Activated CD4-positive, alpha-beta T cell treated with anti-CD3 and anti-CD28 coated beads, Interleukin-2, amount 50 U/mL, for 48 hours (primary cell): ENCODE data around the gene PLSCR3.

ENCODE experiments used
- DNase-seq, 2 experiments: peaks; one replicate each; pipeline ENCODE4 v3.0.0-alpha.2; 2020

The PLSCR3 gene

DNA sequence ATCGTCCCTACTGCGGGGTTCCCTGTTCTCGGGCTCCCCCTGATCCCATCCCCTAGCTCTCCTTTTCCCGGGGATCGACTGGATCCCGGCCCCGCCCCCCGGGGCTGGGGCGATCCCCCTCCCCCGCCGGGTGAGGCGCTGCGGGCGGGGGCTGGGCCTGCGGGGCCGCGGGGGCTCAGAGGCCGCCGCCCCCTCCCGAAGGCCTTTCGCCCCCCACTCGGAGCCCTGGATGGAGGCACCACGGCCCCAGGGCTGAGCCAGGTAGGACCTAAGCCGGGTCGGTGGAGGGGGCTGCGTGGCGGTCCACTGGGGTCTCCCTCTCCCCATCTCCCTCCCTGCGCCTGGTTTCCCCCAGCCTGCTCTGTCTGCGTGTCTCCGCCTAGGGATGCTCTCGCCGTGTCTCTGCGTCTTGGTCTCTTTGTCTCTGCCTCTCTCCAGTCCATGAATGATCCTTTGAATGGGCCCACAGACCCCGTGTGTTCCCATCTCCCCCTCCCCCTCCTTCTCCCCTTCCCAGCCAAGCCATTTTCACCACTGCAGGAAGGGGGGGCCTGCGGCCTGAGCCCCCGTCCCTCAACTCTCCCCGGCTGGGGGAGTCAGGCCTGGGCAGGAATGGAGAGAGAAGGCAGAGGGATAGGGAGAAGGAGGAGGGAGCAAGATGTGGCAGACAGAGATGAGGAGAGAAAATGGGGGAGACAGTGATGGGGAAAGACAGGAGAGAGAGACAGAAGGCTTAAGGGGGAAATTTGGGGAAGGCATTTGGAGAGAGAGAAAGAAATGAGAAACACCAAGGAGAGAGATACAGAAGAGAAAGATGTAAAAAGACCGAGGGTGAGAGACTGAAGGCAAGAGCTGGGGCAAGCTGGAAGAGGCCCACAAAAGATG is 11.3 kb upstream of the PLSCR3 start:
- no peak for DNase-seq

DNA sequence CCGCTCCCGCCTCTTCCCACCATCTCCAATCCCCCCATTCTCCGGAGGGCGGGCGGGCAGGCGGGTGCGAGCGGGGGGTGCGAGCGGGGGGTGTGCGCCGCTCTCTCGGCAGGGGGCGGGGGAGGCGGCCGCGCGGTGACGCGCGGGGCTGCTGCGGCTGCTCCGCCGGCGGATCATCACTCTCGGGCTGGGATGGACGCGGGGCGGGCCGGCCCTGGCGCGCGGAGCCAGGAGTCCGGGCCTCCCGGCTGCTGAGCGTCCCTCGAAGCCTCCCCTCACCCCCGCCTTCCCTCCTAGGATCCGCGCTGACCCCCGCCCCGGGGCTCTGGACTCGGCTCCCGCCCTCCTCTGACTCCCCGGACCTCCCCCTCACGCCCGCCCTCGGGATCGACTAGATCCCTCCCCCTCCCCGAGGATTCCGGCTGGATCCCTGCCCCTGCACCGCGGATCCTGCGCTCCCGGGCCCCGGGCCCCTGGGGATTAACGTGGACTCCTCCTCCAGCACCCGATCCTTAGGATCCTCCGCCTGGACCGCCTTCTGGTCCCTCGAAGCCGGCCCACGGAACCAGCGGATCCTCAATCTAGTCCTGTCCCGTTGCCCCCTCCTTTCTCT is 10.5 kb upstream of the PLSCR3 start:
- DNase-seq = no peak

GRCh38 chr17:7403977-7404736 is 9.8 kb upstream of the PLSCR3 start, which contains the start of gene TMEM256:
TMEM256 (minus strand) TSS chr17:7404097; CDS start chr17:7404084, 13 bp downstream.
- DNase-seq = peak; percentile 96

DNA sequence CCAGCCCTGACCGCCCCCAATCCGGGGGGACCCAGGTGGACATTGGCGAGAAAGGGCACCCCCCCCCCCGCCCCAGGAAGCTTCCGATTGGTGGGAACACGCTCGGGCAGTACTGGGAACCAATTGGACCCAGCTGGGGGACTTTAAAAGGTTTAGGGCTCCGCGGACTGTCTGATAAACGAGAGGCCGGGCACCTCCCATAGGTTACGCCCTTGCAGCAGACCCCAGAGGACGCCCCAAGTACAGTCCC is 9.3 kb upstream of the PLSCR3 start:
- DNase-seq = no peak

DNA sequence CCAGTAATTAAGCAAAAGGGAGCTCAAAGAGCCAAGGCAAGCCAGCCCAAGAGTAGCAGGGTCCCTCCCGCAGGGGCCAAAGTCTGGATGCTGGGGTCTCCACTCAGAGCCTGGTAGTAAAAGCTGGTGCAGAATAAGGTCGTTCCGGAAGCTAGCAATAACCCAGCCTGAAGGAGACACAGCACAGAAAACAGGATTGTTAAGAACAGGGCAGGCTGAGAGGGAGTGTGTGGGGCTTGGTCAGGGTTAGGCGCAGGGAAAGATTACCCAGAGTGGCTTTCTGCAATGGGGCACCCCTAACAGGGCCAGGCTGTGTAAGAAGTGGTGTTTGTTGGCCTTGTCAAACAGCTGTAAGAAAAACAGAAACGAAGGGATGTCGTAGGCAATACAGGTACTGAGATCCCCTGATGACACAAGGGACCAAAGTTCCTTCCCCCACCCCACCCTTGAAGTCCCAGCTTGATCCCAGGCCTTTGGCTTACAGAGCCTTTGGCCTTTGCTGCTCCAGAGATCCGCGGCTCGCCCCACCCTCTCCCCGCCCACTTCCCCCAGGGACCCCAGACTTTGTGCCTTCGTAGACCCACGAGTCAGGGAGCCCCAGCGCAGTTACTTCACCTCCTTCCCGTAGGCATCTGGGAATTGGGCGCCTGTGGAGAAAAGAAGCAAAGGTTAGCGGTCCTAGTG is 8.9 kb upstream of the PLSCR3 start:
- DNase-seq = peak; percentile 29 to 38

- DNase-seq = no peak
These were observed 4.3 kb upstream of the PLSCR3 start for GRCh38 chr17:7398612-7399011.

DNA sequence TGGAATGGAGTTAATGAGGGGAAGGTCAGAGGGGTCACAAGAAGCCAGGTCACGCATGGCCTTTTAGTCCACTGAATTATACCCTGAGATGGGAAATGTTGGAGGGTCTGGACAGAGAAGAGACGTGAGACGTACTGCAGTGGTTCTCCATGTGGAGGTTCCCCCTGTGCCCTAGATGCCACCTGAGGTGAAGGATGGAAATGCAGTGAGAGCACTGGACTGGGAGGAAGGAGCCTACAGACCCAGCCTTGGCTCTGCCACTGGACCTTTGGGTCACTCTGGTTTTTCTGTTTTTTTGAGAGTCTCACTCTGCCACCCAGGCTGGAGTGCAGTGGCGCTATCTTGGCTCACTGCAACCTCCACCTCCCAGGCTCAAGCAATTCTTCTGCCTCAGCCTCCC is 1.8 kb upstream of the PLSCR3 start:
- DNase-seq = no peak

DNA sequence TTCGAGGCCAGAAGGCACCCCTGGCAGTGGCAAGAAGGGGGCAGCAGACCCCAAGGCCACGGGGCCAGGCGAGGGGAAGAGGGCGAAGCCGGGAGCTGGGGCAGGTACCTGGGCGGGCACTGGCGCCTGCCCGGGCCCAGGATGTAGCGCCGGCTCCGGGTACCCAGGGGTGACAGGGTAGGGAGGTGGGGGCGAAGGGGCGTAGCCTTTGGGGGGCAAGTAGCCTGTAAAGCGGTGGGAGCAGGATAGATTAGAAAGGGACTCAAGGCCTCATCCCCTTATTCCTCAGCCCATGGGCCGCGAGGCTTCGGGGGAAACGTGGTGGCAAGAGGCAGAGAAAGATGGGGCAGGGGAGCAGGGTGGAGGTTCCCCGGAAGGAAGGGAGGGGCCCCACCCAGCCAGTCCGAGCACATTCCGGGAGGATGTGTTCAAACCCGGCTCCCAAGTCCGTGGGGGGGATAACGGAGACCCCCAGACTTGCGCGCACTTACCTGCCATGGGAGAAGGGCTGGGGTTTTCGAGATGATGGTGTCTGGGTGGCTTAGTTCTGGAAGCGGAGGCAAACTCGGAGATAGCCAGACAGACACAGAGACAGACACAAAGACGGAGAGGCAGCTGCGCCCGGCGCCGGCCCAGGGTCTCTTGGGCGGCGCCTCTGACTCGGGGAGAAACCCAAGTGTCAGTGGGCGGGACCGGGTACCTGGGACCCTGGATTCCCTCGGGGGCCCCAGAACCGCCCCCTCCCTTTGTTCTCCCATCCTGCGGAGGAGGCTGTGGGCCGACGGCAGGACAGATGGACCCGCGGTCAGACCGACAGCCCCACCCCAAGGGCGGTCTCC is 493 bp downstream of the PLSCR3 start:
- peak; percentile 61 to 67 for DNase-seq

DNA sequence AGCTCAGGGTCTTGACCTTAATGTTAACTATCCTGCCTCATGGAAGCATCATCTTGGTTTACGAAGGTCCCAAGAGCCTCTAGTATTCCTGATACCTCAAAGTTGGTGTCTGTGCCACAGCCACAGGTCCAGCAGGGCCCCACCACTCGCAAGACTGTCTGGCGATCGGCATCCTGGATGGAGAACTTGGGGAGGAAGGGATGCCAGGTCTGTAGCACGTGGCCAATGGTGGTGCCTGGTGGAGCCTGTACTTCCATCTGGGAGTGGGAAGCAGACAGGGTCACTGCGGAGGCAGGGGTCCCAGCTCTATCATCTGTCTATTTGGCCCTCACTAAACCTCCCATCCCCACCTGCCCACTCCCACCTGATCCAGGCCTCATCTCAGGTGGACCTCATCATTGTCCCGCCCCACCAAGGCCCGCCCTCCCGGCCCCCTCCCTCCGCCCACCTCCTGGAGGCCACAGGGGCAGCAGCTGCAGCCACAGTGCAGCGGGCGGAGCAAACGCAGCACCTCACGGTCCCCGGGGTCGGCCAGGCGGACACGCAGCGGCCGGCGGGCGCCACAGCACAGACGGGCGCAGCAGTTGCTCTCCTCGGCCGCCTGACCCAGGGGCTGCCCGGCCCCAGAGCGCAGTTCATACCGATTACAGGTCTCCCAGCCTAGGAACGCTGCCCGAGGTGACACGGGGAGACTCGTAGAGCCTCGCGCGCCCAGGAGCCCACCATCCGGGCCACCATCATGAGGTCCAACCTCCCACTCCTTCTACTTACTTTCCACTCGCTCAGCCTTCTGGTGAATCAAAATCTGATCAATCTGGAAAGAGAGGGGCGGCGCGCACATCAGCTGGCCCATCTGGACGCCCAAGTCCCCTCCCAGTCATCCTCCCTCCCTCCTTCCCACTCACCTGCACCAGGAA is 1.4 kb downstream of the PLSCR3 start:
- no peak for DNase-seq

DNA sequence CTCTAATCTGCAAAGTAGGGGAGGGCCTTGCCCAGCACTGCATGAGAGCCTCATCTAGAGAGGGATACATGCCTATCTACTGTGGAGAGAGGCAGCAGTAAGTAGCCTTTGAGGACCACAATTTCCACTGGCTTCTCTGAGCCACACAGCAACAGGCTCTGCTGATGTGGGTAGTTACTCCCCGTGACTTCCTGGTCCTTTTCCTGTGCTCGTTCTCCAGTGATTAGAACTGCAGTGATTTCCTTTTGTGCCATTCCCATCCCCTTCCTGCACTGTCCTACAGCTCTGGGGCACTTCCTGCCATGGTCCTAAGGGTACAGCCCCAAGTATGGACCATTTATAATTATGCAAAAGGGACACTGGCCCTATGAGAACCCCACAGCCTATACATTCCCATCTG is 3.0 kb downstream of the PLSCR3 start:
- DNase-seq = no peak

DNA sequence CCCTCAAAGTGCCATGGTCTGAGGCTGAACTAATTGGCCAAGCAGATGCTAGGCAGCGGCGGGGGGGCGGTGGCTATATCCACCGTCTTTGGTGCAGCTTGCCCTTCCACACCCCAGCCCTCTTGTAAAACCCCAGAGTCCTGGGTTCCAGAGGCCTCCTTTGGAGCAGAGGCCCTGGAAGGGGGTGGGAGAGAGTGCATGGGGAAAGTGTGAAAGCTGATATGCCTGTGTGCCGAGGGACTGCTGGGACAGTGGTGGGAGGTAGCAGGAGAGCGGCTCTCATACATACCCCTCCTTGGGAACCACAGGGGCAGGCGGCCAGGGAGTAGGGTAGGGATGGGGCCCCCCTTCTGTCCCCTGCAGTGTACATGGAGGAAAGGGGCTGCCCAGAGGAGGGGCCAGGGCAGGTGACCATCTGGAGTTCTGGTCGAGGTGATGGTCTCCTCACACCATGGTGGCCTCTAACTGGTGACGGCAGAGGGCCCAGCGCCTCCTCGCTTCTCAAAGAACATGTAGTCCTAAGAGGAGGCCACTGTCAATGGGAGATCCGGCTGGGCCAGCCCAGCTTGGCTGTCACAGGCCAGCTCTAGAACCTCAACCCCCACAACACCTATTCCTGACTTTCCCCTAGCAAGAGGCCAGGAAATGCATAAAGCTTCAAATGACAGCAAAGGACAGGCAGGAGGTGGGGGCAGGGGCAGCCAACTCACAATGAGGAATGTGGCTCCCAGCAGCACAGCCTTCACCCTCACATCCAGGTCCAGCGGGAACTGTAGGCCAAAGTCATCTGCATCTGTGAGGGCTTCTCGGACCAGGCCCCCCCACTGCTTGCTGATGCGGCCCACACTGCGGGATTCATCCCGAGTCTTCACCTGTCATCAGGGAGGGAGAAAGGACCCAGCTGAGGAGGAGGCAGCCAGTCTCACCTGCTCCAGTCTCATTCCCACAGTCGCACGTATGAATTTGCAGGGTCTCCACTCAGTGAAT is 4.1 kb downstream of the PLSCR3 start:
- no peak for DNase-seq

GRCh38 chr17:7388856-7389255 is 5.5 kb downstream of the PLSCR3 start:
- no peak for DNase-seq

DNA sequence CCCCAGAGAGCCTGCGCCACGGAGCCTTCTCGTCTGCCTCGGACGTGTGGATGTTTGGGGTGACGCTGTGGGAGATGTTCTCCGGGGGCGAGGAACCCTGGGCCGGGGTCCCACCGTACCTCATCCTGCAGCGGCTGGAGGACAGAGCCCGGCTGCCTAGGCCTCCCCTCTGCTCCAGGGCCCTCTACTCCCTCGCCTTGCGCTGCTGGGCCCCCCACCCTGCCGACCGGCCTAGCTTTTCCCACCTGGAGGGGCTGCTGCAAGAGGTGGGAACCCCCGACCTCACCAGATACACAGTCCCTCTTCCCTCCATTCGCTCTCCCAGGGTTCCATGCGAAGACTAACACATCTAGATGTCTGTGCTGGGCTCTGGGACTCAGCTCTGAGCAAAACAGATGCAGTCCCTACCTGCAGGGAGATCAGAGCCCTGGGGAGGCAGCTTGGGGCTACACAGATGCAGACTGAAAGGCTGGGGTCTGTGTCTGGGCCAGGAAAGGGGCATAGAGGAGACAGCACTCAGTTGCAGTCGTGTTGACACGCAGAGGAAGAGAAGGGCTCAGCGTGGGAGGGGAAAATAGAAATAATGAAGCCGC is 9.7 kb downstream of the PLSCR3 start:
- DNase-seq = no peak

DNA sequence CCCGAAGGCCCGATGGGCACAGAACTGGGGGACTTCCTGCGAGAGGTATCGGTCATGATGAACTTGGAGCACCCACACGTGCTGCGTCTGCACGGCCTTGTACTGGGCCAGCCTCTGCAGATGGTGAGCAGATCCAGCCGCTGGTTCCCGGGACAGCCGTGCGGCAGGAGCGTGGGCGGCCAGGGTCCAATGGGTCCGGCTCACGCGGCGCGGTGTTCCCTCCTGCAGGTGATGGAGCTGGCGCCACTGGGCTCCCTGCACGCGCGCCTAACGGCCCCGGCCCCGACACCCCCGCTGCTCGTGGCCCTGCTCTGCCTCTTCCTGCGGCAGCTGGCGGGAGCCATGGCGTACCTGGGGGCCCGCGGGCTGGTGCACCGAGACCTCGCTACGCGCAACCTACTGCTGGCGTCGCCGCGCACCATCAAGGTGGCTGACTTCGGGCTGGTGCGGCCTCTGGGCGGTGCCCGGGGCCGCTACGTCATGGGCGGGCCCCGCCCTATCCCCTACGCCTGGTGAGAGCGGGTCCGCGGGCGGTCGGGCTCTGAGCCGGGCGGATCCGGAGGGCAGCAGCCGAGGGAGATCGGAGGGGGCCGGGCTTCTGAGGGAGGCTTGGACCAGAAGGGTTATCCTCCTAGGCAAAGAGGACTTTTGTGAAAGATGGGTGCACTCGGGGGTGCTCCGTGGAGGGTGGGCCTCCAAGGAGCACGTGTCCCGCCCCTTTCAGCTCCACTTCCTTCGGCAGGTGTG is 10.4 kb downstream of the PLSCR3 start:
- DNase-seq = peak; percentile 78 to 83

- DNase-seq = peak in 1 of 2 experiments; percentile 19
These were observed 11.0 kb downstream of the PLSCR3 start for GRCh38 chr17:7383371-7383741.

GRCh38 chr17:7382901-7383300 is 11.4 kb downstream of the PLSCR3 start:
- DNase-seq = no peak

DNA sequence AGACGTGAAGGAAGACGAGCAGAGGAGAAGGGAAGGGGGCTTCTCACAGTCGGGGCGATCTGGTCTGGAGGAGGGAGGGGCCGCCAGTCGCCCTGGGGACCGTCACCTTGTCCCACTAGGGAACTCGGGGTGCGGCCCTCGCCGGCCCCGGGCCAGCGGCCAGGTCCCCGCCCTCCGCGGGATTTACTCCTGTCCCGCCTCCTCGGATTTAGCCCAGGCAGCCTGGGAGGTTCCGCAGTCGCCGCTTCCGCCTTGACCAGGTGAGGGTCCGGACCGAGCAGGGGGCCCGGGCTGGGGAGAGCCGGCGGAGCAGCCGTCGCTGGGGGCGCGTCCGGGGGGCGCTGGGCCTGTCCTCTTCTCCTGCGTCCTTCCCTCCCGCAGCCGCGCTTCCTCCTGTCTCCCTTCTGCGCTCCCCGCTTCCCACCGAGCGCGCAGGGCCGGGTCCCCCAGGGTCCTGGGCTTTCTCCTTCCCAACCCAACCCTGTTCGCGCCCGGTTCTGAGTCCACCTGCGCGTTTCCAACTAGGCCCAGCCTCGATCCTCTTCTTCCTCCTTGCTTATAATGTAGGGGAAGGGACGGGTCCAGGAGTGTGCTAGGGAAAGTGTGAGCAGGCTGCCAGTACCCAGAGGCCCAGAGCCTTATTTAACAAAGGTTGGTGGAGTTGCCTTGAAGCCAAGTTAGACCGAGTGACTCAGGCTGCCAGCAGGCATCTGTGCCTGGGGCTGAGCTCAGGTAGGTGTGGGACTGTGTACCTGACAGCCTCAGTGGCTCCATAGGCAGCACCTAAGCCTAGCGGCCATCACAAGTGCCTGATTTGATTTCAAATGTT is 13.3 kb downstream of the PLSCR3 start, which contains the start of gene TNK1:
TNK1 (plus strand) TSS at position 235 of the 829 bp plus-strand sequence. CDS start 1,838 bp downstream, outside the sequence.
- no peak for DNase-seq

GRCh38 chr17:7380321-7380720 is 14.0 kb downstream of the PLSCR3 start:
- no peak for DNase-seq
